GM19099 (cell line): ENCODE results near the gene CASTOR1.

Experiments
- POLR2A ChIP-seq: IDR thresholded peaks from 3 replicates; pipeline ENCODE4 v1.6.1; 2011; ENCODE audit warnings: low read depth; ENCODE audit not compliant: insufficient read length; ENCODE audit errors: extremely low read depth

CASTOR1 gene

GRCh38 chr22:30252411-30253204 is 36.7 kb downstream of the CASTOR1 start:
- TF ChIP-seq POLR2A = no peak

GRCh38 chr22:30251711-30252110 is 37.6 kb downstream of the CASTOR1 start:
- no peak for TF ChIP-seq POLR2A

- TF ChIP-seq POLR2A = no peak
These were observed 38.5 kb downstream of the CASTOR1 start for GRCh38 chr22:30250661-30251267.

- no peak for TF ChIP-seq POLR2A
These were observed 39.2 kb downstream of the CASTOR1 start for GRCh38 chr22:30250039-30250565.

- TF ChIP-seq POLR2A = no peak
These were observed 40.0 kb downstream of the CASTOR1 start for GRCh38 chr22:30249049-30250038.

GRCh38 chr22:30248484-30248883 is 40.8 kb downstream of the CASTOR1 start:
- no peak for TF ChIP-seq POLR2A

- TF ChIP-seq POLR2A = no peak
These were observed 41.3 kb downstream of the CASTOR1 start for GRCh38 chr22:30247974-30248373.

GRCh38 chr22:30247561-30247960 is 41.7 kb downstream of the CASTOR1 start:
- TF ChIP-seq POLR2A = no peak

GRCh38 chr22:30246814-30247376 is 42.4 kb downstream of the CASTOR1 start:
- TF ChIP-seq POLR2A = no peak

GRCh38 chr22:30245985-30246813 is 43.1 kb downstream of the CASTOR1 start, which contains the start of gene LIF:
Gene LIF (minus strand): TSS chr22:30246759. CDS start chr22:30246695, 64 bp downstream.
- TF ChIP-seq POLR2A = no peak

- no peak for TF ChIP-seq POLR2A
These were observed 43.9 kb downstream of the CASTOR1 start for GRCh38 chr22:30245181-30245984.

GRCh38 chr22:30244641-30245040 is 44.7 kb downstream of the CASTOR1 start:
- TF ChIP-seq POLR2A = no peak

GRCh38 chr22:30244066-30244465 is 45.2 kb downstream of the CASTOR1 start:
- TF ChIP-seq POLR2A = no peak
